Effector memory CD4-positive, alpha-beta T cell (primary cell): ENCODE data around the gene AGPAT2.

Experiments used
- DNase-seq, 3 donors: peaks; one replicate each; pipeline ENCODE4 v3.0.0-alpha.2; 2020
- H3K27ac ChIP-seq: 2 replicates; pipeline ENCODE4 v1.7.0; 2013; ENCODE audit warnings: mild to moderate bottlenecking, low read length, moderate library complexity; ENCODE audit not compliant: insufficient read depth, poor library complexity, severe bottlenecking
- H3K27me3 ChIP-seq: replicated peaks from 2 replicates; pipeline ENCODE4 v1.7.0; 2013; ENCODE audit warnings: mild to moderate bottlenecking, low read length; ENCODE audit not compliant: insufficient read depth, control insufficient read depth, poor library complexity, severe bottlenecking
- H3K36me3 ChIP-seq: 2 replicates; pipeline ENCODE4 v1.7.0; 2013; ENCODE audit warnings: mild to moderate bottlenecking, low read length, moderate library complexity; ENCODE audit not compliant: control insufficient read depth, insufficient read depth
- H3K4me1 ChIP-seq: 2 replicates; pipeline ENCODE4 v1.7.0; 2013; ENCODE audit warnings: low read length, mild to moderate bottlenecking; ENCODE audit not compliant: control insufficient read depth, insufficient read depth, poor library complexity, severe bottlenecking
- H3K4me3 ChIP-seq: 2 replicates; pipeline ENCODE4 v1.7.0; 2013; ENCODE audit warnings: low read length, low read depth, mild to moderate bottlenecking; ENCODE audit not compliant: insufficient read depth, poor library complexity, severe bottlenecking
- H3K9me3 ChIP-seq: 2 replicates; pipeline ENCODE4 v1.7.0; 2013; ENCODE audit warnings: mild to moderate bottlenecking, low read length, moderate library complexity; ENCODE audit not compliant: control insufficient read depth

Gene AGPAT2

GRCh38 chr9:136654820-136655535 lies 32.3 kb downstream of the AGPAT2 start:
- DNase-seq: no peak
- Histone ChIP-seq H3K27me3 (peaks cover 40% of the 10 kb centered on the region), H3K27ac (no peak overlapping the region), H3K4me3 (no peak overlapping the region), H3K36me3 (no peaks in the 10 kb centered on the region), H3K9me3 (no peaks in the 10 kb centered on the region), H3K4me1 (peaks cover 14% of the 10 kb centered on the region)

- H3K27me3 ChIP-seq: peaks cover 29% of the 10 kb centered on the region
- no peak overlapping the region for H3K27ac ChIP-seq
- H3K36me3 ChIP-seq: no peaks in the 10 kb centered on the region
- no peak overlapping the region for H3K4me3 ChIP-seq
- DNase-seq: no peak
- no peaks in the 10 kb centered on the region for H3K9me3 ChIP-seq
- peaks cover 3% of the 10 kb centered on the region for H3K4me1 ChIP-seq
Measured at GRCh38 chr9:136653323-136654079, 33.8 kb downstream of the AGPAT2 start.

GRCh38 chr9:136651860-136652259 lies 35.4 kb downstream of the AGPAT2 start:
- Histone ChIP-seq H3K36me3 (no peaks in the 10 kb centered on the region), H3K4me1 (no peaks in the 10 kb centered on the region), H3K27ac (no peak overlapping the region), H3K27me3 (peaks cover 15% of the 10 kb centered on the region), H3K4me3 (no peak overlapping the region), H3K9me3 (no peaks in the 10 kb centered on the region)
- DNase-seq: no peak

GRCh38 chr9:136650648-136651047 lies 36.6 kb downstream of the AGPAT2 start:
- Histone ChIP-seq H3K4me1 (no peaks in the 10 kb centered on the region), H3K36me3 (no peaks in the 10 kb centered on the region), H3K27ac (no peak overlapping the region), H3K9me3 (no peaks in the 10 kb centered on the region), H3K4me3 (no peak overlapping the region), H3K27me3 (peaks cover 9% of the 10 kb centered on the region)
- DNase-seq: no peak

GRCh38 chr9:136650021-136650420 lies 37.2 kb downstream of the AGPAT2 start:
- Histone ChIP-seq H3K36me3 (no peaks in the 10 kb centered on the region), H3K4me1 (no peaks in the 10 kb centered on the region), H3K27ac (no peak overlapping the region), H3K9me3 (no peaks in the 10 kb centered on the region), H3K27me3 (peaks cover 11% of the 10 kb centered on the region), H3K4me3 (no peak overlapping the region)
- DNase-seq: no peak

GRCh38 chr9:136648751-136649150 lies 38.5 kb downstream of the AGPAT2 start:
- Histone ChIP-seq H3K9me3 (no peaks in the 10 kb centered on the region), H3K27me3 (peaks cover 24% of the 10 kb centered on the region), H3K27ac (no peak overlapping the region), H3K4me1 (peaks cover 8% of the 10 kb centered on the region), H3K4me3 (no peak overlapping the region), H3K36me3 (no peaks in the 10 kb centered on the region)
- no peak for DNase-seq

GRCh38 chr9:136646827-136647711 lies 40.2 kb downstream of the AGPAT2 start:
- H3K4me1 ChIP-seq: peaks cover 8% of the 10 kb centered on the region
- H3K36me3 ChIP-seq: no peaks in the 10 kb centered on the region
- peaks cover 24% of the 10 kb centered on the region for H3K27me3 ChIP-seq
- H3K9me3 ChIP-seq: no peaks in the 10 kb centered on the region
- DNase-seq: no peak
- H3K4me3 ChIP-seq: no peak overlapping the region
- no peak overlapping the region for H3K27ac ChIP-seq

- no peak for DNase-seq
- H3K27ac ChIP-seq: no peak overlapping the region
- H3K27me3 ChIP-seq: peaks cover 24% of the 10 kb centered on the region
- no peak overlapping the region for H3K4me3 ChIP-seq
- H3K4me1 ChIP-seq: peaks cover 8% of the 10 kb centered on the region
- H3K9me3 ChIP-seq: no peaks in the 10 kb centered on the region
- no peaks in the 10 kb centered on the region for H3K36me3 ChIP-seq
Measured at GRCh38 chr9:136645903-136646754, 41.1 kb downstream of the AGPAT2 start.

- Histone ChIP-seq H3K4me3 (no peak overlapping the region), H3K27ac (no peak overlapping the region), H3K9me3 (no peaks in the 10 kb centered on the region), H3K27me3 (peaks cover 24% of the 10 kb centered on the region), H3K36me3 (no peaks in the 10 kb centered on the region), H3K4me1 (peaks cover 8% of the 10 kb centered on the region)
- DNase-seq: no peak
Measured at GRCh38 chr9:136645352-136645902, 41.8 kb downstream of the AGPAT2 start.
